Measurements from ENCODE around the gene PLK1.
"Not testable (repeated sequence)": the region's sequence is repeated elsewhere in the genome, so short reads cannot be mapped to it uniquely, and the experiment has no call there.

Gene PLK1

DNA sequence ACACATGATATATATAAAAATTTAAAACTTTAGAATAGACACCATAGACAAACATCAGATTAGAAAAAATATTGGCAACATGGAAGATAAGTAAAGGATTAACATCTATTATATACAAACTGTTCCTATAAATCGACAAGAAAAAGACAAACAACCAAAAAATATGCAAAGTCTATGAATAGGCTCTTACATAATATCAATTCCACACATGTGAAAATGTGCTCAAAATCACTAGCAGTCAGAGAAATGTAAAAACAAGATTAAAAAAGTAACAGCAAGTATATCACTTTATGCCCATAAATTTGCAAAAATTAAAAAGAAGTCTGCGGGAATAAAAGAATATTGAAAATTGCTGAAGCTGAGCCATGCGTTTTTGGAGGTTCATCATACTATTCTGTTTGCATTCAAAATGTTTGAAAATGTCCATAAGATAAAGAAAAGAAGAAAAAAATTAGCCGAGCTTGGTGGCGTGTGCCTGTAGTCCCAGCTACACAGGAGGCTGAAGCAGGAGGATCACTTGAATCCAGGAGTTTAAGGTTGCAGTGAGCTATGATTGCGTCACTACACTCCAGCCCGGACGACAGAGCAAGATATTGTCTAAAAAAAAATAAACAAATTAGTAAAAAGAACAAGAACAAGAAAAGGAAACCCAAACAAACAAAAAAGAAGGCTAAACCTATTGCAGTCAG lies 45.6 kb downstream of the PLK1 start:
- H3K4me3 ChIP-seq (replicated peaks; ENCODE audit: low read depth, low read length): no peak overlapping the region
- DNase-seq (ENCODE audit: low read depth): no peak
- TF ChIP-seq, protein P1, sequence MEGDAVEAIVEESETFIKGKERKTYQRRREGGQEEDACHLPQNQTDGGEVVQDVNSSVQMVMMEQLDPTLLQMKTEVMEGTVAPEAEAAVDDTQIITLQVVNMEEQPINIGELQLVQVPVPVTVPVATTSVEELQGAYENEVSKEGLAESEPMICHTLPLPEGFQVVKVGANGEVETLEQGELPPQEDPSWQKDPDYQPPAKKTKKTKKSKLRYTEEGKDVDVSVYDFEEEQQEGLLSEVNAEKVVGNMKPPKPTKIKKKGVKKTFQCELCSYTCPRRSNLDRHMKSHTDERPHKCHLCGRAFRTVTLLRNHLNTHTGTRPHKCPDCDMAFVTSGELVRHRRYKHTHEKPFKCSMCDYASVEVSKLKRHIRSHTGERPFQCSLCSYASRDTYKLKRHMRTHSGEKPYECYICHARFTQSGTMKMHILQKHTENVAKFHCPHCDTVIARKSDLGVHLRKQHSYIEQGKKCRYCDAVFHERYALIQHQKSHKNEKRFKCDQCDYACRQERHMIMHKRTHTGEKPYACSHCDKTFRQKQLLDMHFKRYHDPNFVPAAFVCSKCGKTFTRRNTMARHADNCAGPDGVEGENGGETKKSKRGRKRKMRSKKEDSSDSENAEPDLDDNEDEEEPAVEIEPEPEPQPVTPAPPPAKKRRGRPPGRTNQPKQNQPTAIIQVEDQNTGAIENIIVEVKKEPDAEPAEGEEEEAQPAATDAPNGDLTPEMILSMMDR (IDR thresholded peaks at IDR 0.05; ENCODE audit: low read length, missing control alignments): no peak

GRCh38 chr16:23724785-23725131 lies 46.1 kb downstream of the PLK1 start:
- TF ChIP-seq, protein P1 (IDR thresholded peaks at IDR 0.05; ENCODE audit: low read length, missing control alignments): no peak
- DNase-seq (ENCODE audit: low read depth): no peak
- H3K4me3 ChIP-seq (replicated peaks; ENCODE audit: low read depth, low read length): no peak overlapping the region

GRCh38 chr16:23726710-23727109 lies 48.0 kb downstream of the PLK1 start:
- no peak overlapping the region for H3K4me3 ChIP-seq (replicated peaks; ENCODE audit: low read depth, low read length)
- TF ChIP-seq, protein P1 (IDR thresholded peaks at IDR 0.05; ENCODE audit: low read length, missing control alignments): no peak
- no peak for DNase-seq (ENCODE audit: low read depth)

DNA sequence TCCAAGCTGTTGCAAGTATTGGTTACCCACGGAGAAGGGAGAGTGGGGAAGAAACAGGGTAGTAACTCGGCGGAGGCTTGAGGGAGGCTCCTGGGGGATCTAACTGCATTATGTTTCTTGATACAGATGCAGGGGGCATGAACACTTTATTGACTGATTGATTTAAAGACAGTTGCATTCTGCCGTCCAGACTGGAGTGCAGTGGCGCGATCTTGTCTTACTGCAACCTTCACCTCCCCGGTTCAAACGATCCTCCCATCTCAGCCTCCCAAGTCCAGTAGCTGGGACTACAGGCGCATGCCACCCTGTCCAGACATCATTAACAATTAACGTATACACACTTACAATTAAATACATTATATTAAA lies 49.4 kb downstream of the PLK1 start:
- H3K4me3 ChIP-seq (replicated peaks; ENCODE audit: low read depth, low read length): no peak overlapping the region
- no peak for DNase-seq (ENCODE audit: low read depth)
- TF ChIP-seq, protein P1 (IDR thresholded peaks at IDR 0.05; ENCODE audit: low read length, missing control alignments): no peak

DNA sequence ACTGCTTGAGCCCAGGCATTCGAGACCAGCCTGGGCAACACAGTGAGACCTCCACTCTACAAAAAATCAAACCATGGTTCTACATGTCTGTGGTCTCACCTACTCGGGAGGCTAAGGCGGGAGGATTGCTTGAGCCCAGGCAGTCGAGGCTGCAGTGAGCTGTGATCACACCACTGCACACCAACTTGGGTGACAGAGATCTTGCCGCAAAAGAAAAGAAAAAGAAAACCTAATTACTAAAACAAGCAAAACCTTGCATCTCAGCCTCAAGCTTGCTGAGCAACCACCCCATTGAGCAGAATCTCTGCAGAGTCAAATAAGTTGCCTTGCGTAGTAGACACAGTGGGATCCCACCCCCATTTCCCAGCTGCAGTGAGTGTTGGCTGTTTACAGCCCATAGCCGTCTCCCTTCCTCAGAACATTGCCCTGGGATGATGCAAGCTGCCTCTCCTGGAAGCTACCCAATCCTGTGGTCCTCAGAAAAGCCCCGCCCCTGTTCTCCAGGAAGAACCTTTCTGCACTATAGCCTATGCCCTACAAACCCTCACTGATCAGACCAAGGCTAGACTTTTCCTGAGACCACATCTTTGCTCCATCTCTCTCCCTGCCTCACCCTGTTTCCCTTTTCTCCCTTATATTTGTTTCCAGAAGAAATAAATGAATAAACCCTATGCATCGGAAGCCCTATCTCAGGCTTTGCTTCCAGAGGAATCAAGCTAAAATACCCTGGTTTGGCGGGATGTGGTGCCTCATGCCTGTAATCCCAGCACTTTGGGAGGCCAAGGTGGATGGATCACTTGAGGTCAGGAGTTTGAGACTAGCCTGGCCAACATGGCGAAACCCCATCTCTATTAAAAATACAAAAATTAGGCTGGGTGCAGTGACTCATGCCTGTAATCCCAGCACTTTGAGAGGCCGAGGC lies 51.1 kb downstream of the PLK1 start:
- TF ChIP-seq, protein P1 (IDR thresholded peaks at IDR 0.05; ENCODE audit: low read length, missing control alignments): no peak
- DNase-seq (ENCODE audit: low read depth): peak; percentile 61
- no peak overlapping the region for H3K4me3 ChIP-seq (replicated peaks; ENCODE audit: low read depth, low read length)

GRCh38 chr16:23734176-23734893 lies 55.6 kb downstream of the PLK1 start:
- H3K4me3 ChIP-seq (replicated peaks; ENCODE audit: low read depth, low read length): no peak overlapping the region
- TF ChIP-seq, protein P1 (IDR thresholded peaks at IDR 0.05; ENCODE audit: low read length, missing control alignments): no peak
- no peak for DNase-seq (ENCODE audit: low read depth)

- H3K4me3 ChIP-seq (replicated peaks; ENCODE audit: low read depth, low read length); DNase-seq (ENCODE audit: low read depth): not testable (repeated sequence)
Observed at GRCh38 chr16:23737423-23738028, 58.8 kb downstream of the PLK1 start.

All from fibroblast of pulmonary artery (primary cell).